ENCODE results near the gene PLPPR3. TPM values are rescaled to one million over a fixed set of nuclear protein-coding genes. Genes with fewer than 3 reads are reported as not detected.

PLPPR3 gene
- total RNA-seq, 1 experiment from 2014 or later, result not detected

- H3K4me3 Mint-ChIP-seq (ENCODE audit: low read depth, unreplicated experiment), result peak within 1 kb of the TSS; percentile 52
- no peaks in the 10 kb centered on the region for H3K27me3 Mint-ChIP-seq (ENCODE audit: unreplicated experiment)
- peaks cover 8% of the 10 kb centered on the region for H3K36me3 Mint-ChIP-seq (ENCODE audit: insufficient read depth, unreplicated experiment)
- BruUV-seq (replicated peaks), result no TSS peak
- CTCF ChIA-PET, result interaction anchor here (0.6 kb wide), 1 partner anchor 9 kb away, joined by 4 read pairs; no protein-coding TSS in a partner anchor
- H3K4me1 Mint-ChIP-seq (ENCODE audit: low read depth, unreplicated experiment), result no peaks in the 10 kb centered on the region
- H3K27ac Mint-ChIP-seq (ENCODE audit: unreplicated experiment), result no peak within 1 kb of the TSS
- intact Hi-C loops (cut with micrococcal nuclease; ENCODE audit: unreplicated experiment), result no loop called here
- no peak for TF ChIP-seq CTCF (IDR thresholded peaks at IDR 0.05; ENCODE audit: unreplicated experiment)
- H3K9me3 Mint-ChIP-seq (ENCODE audit: low read depth, unreplicated experiment), result no peaks in the 10 kb centered on the region
- DNase-seq, result no peak
Observed at GRCh38 chr19:858868-859843, 37.4 kb upstream of the PLPPR3 start, which contains the start of gene CFD. CFD (plus strand) TSS chr19:859664; CDS start chr19:859690, 26 bp downstream.

GRCh38 chr19:858284-858683 lies 36.5 kb upstream of the PLPPR3 start:
- H3K27me3 Mint-ChIP-seq (ENCODE audit: unreplicated experiment), result no peaks in the 10 kb centered on the region
- intact Hi-C loops (cut with micrococcal nuclease; ENCODE audit: unreplicated experiment), result no loop called here
- no peak overlapping the region for H3K4me3 Mint-ChIP-seq (ENCODE audit: low read depth, unreplicated experiment)
- CTCF ChIA-PET, result no interaction called here
- TF ChIP-seq CTCF (IDR thresholded peaks at IDR 0.05; ENCODE audit: unreplicated experiment), result no peak
- no peak overlapping the region for H3K27ac Mint-ChIP-seq (ENCODE audit: unreplicated experiment)
- no peaks in the 10 kb centered on the region for H3K4me1 Mint-ChIP-seq (ENCODE audit: low read depth, unreplicated experiment)
- DNase-seq, result no peak
- peaks cover 8% of the 10 kb centered on the region for H3K36me3 Mint-ChIP-seq (ENCODE audit: insufficient read depth, unreplicated experiment)
- no peaks in the 10 kb centered on the region for H3K9me3 Mint-ChIP-seq (ENCODE audit: low read depth, unreplicated experiment)
- BruUV-seq (replicated peaks), result no TSS peak

- TF ChIP-seq CTCF (IDR thresholded peaks at IDR 0.05; ENCODE audit: unreplicated experiment), result no peak
- no peak overlapping the region for H3K4me3 Mint-ChIP-seq (ENCODE audit: low read depth, unreplicated experiment)
Observed at GRCh38 chr19:855566-856120, 33.9 kb upstream of the PLPPR3 start.

GRCh38 chr19:855142-855541 lies 33.4 kb upstream of the PLPPR3 start:
- CTCF ChIA-PET, result no interaction called here
- no TSS peak for BruUV-seq (replicated peaks)
- Mint-ChIP-seq H3K36me3 (ENCODE audit: insufficient read depth, unreplicated experiment) (peaks cover 6% of the 10 kb centered on the region), H3K4me3 (ENCODE audit: low read depth, unreplicated experiment) (no peak overlapping the region), H3K27ac (ENCODE audit: unreplicated experiment) (no peak overlapping the region), H3K27me3 (ENCODE audit: unreplicated experiment) (peaks cover 8% of the 10 kb centered on the region), H3K9me3 (ENCODE audit: low read depth, unreplicated experiment) (no peaks in the 10 kb centered on the region), H3K4me1 (ENCODE audit: low read depth, unreplicated experiment) (no peaks in the 10 kb centered on the region)
- intact Hi-C loops (cut with micrococcal nuclease; ENCODE audit: unreplicated experiment), result no loop called here
- no peak for DNase-seq
- TF ChIP-seq CTCF (IDR thresholded peaks at IDR 0.05; ENCODE audit: unreplicated experiment), result no peak

More at GRCh38 chr19:855566-856120, 33.9 kb upstream of the PLPPR3 start:
- no TSS peak for BruUV-seq (replicated peaks)
- Mint-ChIP-seq H3K36me3 (ENCODE audit: insufficient read depth, unreplicated experiment) (peaks cover 8% of the 10 kb centered on the region), H3K9me3 (ENCODE audit: low read depth, unreplicated experiment) (no peaks in the 10 kb centered on the region), H3K27me3 (ENCODE audit: unreplicated experiment) (peaks cover 8% of the 10 kb centered on the region), H3K27ac (ENCODE audit: unreplicated experiment) (no peak overlapping the region), H3K4me1 (ENCODE audit: low read depth, unreplicated experiment) (no peaks in the 10 kb centered on the region)
- no peak for DNase-seq
- intact Hi-C loops (cut with micrococcal nuclease; ENCODE audit: unreplicated experiment), result loop anchor here (2.0 kb wide), 1 partner anchor 65 kb away; no protein-coding TSS in a partner anchor
- CTCF ChIA-PET, result no interaction called here
